MM.1S (cell line): ENCODE results near the gene FXYD3.

ENCODE experiments used
- EZH2 ChIP-seq: fragments of 300-600 bp; sonication (generic); optimal IDR thresholded peaks from 2 replicates; pipeline ENCODE3; 2017; ENCODE audit warnings: low read depth, mild to moderate bottlenecking, antibody characterized with exemption, low read length, mixed read lengths
- EZH2phosphoT487 ChIP-seq: fragments of 300-600 bp; sonication (generic); IDR thresholded peaks from 2 replicates; pipeline ENCODE4 v1.6.1; 2018; ENCODE audit warnings: antibody characterized with exemption, low read length
- TF ChIP-seq, protein P1 (sequence below): fragments of 300-600 bp; sonication (generic); IDR thresholded peaks from 2 replicates; pipeline ENCODE4 v1.5.1; 2016; ENCODE audit warnings: antibody characterized with exemption, low read length, mixed read lengths

GRCh38 chr19:35118268-35119020, 2.8 kb downstream of the FXYD3 start:
- TF ChIP-seq, protein P1, sequence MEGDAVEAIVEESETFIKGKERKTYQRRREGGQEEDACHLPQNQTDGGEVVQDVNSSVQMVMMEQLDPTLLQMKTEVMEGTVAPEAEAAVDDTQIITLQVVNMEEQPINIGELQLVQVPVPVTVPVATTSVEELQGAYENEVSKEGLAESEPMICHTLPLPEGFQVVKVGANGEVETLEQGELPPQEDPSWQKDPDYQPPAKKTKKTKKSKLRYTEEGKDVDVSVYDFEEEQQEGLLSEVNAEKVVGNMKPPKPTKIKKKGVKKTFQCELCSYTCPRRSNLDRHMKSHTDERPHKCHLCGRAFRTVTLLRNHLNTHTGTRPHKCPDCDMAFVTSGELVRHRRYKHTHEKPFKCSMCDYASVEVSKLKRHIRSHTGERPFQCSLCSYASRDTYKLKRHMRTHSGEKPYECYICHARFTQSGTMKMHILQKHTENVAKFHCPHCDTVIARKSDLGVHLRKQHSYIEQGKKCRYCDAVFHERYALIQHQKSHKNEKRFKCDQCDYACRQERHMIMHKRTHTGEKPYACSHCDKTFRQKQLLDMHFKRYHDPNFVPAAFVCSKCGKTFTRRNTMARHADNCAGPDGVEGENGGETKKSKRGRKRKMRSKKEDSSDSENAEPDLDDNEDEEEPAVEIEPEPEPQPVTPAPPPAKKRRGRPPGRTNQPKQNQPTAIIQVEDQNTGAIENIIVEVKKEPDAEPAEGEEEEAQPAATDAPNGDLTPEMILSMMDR = no peak
- TF ChIP-seq EZH2 (no peak), EZH2phosphoT487 (no peak)
